AG09309 (cell line): ENCODE data around the gene CCDC137.

ENCODE experiments used
- DNase-seq: peaks from one replicate; pipeline ENCODE4 v3.0.0-alpha.2; 2010; ENCODE audit warnings: low read depth
- H3K4me3 ChIP-seq: 2 replicates; pipeline ENCODE4 v1.5.1; 2011; ENCODE audit warnings: mild to moderate bottlenecking, low read depth, low read length, moderate library complexity; ENCODE audit not compliant: control insufficient read depth
- TF ChIP-seq, protein P1 (sequence below): IDR thresholded peaks from 2 replicates; pipeline ENCODE4 v1.5.1; 2011; ENCODE audit warnings: mild to moderate bottlenecking, low read depth, low read length, inconsistent platforms; ENCODE audit not compliant: insufficient read depth, control insufficient read depth; ENCODE audit errors: missing control alignments

Gene CCDC137

DNA sequence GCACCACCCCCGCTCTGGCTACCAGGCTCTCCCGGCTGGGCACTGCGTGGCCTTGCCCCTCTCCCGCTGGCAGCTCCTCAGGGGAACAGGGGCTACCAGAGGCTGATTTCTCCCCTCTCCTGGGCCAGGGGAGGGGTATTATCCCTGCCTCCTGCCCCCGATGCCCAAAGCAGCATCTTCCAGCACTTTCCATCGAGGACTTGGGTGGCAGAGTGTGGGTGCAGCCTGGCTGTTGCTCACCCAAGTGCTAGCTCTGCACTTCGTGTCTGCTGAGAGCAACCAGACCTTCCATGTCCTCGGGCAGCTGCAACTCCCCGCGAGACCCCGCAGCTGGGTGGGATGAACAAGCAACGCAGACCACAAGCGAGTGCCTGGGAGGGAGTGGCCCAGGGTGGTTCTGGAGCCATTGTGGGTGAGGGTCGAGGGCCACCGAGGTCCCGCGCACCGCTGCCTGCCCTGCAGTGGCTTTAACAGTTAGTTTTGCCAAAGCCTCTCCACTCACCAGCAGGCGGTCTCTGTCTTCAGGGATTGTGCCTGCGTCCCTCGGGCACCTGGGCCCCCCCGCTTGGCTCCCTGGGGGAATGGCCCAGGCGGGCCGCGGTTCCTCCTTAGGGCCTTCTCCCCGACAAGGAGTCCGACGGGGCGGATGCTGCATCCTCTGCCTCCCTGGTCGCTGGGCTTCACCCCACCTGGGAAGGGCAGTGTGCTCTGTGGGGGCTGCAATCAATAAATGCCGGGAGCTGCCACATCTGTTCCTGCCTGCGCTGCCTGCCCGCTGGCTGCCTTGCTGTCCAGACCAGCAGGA is 53.9 kb downstream of the CCDC137 start:
- no peak overlapping the region for H3K4me3 ChIP-seq
- TF ChIP-seq, protein P1, sequence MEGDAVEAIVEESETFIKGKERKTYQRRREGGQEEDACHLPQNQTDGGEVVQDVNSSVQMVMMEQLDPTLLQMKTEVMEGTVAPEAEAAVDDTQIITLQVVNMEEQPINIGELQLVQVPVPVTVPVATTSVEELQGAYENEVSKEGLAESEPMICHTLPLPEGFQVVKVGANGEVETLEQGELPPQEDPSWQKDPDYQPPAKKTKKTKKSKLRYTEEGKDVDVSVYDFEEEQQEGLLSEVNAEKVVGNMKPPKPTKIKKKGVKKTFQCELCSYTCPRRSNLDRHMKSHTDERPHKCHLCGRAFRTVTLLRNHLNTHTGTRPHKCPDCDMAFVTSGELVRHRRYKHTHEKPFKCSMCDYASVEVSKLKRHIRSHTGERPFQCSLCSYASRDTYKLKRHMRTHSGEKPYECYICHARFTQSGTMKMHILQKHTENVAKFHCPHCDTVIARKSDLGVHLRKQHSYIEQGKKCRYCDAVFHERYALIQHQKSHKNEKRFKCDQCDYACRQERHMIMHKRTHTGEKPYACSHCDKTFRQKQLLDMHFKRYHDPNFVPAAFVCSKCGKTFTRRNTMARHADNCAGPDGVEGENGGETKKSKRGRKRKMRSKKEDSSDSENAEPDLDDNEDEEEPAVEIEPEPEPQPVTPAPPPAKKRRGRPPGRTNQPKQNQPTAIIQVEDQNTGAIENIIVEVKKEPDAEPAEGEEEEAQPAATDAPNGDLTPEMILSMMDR: no peak
- DNase-seq: no peak

DNA sequence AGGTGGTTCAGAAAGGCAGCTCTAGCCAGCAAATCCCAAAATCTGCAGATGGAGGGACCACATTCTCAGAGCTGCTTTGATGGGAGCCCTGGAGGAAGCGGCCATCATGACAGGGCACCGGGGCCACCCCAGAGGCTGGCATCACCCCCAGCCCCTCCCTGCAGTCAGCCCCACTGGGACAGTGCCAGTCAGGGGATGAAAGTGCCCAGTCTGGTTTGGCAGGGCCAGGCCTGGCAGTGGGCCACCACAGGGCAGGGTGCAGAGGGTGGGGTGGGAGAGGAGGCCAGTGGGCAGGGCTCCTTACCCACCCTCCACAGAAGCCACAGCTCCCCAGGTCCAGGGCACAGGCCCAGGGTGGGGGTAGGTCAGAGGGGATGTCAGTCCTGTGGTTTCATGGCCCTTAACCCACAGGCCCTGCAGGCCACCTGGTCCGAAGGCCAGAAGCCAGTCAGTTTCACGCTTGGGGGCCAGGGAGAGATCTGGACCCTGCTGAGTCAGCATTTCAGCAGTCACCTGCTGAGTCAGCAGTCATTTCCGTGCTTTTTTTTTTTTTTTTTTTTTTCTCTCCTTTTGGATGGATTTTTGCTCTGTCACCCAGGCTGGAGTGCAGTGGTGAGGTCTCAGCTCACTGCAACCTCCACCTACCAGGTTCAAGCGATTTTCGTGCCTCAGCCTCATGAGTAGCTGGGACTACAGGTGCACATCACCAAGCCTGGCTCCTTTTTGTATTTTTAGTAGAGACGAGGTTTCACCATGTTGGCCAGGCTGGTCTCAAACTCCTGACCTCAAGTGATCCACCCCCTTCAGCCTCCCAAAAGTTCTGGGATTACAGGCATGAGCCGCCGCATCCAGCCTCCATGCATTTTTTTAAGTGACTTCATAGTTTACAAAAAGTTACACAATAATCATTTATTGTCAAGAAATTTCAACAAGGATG is 55.9 kb downstream of the CCDC137 start:
- no peak for DNase-seq
- no peak overlapping the region for H3K4me3 ChIP-seq
- TF ChIP-seq, protein P1: no peak
